ENCODE measurements around the gene RNASEH1. TPM values are rescaled to one million over a fixed set of nuclear protein-coding genes. Genes with fewer than 3 reads are reported as not detected.
A peak's percentile ranks its signal among the peaks of the same experiment; 100 is the strongest.

RNASEH1 gene
- total and polyA plus RNA-seq, 10 of the 15 experiments (the other 5 are each of a cell fraction or from before 2014, with no cell fraction given), result 18.2 to 68.5 (median 28.2) TPM

DNA sequence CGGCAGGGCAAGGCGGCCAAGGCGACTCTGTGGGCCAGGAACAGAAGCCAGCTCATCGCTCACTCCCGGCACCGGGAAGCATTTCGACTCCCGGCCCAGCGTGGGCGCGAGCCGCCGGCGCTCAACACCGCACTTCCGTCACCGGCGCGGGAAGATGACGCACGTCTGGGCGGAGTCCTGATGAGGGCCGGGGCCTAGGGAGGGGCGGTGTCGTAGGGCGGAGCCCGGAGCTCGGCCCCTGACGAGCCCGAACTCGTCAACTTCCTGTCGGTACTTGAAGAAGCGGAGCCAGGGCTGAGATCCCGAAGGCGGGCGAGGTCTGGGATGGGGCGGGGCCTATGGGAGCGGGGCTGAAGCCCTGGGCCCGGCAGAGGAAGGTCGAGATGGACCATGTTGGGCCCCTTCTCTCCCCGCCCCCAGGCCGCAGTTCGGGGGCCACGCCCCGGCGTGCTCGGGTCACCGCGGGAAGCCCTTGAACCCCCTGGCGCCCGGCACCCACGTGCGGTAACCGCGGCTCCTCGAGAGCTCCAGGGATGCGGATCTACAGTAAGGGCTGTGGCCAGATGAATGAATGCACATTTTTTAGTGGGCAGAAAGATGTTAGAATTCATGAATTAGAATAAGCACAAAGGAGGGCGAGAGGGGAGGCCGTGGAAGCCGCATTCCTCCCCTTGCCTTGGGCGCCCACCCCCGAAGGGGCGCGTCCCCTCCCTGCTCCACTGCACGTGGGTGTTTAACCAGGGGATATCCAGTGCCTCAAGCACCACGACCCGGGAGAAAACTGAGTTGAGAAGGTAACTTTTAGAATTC lies at the start of gene RNASEH1 (continued):
- TF ChIP-seq, protein P1, sequence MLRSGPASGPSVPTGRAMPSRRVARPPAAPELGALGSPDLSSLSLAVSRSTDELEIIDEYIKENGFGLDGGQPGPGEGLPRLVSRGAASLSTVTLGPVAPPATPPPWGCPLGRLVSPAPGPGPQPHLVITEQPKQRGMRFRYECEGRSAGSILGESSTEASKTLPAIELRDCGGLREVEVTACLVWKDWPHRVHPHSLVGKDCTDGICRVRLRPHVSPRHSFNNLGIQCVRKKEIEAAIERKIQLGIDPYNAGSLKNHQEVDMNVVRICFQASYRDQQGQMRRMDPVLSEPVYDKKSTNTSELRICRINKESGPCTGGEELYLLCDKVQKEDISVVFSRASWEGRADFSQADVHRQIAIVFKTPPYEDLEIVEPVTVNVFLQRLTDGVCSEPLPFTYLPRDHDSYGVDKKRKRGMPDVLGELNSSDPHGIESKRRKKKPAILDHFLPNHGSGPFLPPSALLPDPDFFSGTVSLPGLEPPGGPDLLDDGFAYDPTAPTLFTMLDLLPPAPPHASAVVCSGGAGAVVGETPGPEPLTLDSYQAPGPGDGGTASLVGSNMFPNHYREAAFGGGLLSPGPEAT (IDR thresholded peaks at IDR 0.05; ENCODE audit: low read depth), result peak; percentile 82
- peak; percentile 44 for TF ChIP-seq NR2C1 (IDR thresholded peaks at IDR 0.05)
- no peak for TF ChIP-seq SREBF2 (IDR thresholded peaks at IDR 0.05; ENCODE audit: low read length)
- peak; percentile 90; the same call in 1 of the 2 replicates for TF ChIP-seq HDGF (IDR thresholded peaks at IDR 0.05)
- TF ChIP-seq, protein P2, sequence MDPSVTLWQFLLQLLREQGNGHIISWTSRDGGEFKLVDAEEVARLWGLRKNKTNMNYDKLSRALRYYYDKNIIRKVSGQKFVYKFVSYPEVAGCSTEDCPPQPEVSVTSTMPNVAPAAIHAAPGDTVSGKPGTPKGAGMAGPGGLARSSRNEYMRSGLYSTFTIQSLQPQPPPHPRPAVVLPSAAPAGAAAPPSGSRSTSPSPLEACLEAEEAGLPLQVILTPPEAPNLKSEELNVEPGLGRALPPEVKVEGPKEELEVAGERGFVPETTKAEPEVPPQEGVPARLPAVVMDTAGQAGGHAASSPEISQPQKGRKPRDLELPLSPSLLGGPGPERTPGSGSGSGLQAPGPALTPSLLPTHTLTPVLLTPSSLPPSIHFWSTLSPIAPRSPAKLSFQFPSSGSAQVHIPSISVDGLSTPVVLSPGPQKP (IDR thresholded peaks at IDR 0.05; ENCODE audit: low read depth, low read length), result peak; percentile 68
- TF ChIP-seq, protein P3, sequence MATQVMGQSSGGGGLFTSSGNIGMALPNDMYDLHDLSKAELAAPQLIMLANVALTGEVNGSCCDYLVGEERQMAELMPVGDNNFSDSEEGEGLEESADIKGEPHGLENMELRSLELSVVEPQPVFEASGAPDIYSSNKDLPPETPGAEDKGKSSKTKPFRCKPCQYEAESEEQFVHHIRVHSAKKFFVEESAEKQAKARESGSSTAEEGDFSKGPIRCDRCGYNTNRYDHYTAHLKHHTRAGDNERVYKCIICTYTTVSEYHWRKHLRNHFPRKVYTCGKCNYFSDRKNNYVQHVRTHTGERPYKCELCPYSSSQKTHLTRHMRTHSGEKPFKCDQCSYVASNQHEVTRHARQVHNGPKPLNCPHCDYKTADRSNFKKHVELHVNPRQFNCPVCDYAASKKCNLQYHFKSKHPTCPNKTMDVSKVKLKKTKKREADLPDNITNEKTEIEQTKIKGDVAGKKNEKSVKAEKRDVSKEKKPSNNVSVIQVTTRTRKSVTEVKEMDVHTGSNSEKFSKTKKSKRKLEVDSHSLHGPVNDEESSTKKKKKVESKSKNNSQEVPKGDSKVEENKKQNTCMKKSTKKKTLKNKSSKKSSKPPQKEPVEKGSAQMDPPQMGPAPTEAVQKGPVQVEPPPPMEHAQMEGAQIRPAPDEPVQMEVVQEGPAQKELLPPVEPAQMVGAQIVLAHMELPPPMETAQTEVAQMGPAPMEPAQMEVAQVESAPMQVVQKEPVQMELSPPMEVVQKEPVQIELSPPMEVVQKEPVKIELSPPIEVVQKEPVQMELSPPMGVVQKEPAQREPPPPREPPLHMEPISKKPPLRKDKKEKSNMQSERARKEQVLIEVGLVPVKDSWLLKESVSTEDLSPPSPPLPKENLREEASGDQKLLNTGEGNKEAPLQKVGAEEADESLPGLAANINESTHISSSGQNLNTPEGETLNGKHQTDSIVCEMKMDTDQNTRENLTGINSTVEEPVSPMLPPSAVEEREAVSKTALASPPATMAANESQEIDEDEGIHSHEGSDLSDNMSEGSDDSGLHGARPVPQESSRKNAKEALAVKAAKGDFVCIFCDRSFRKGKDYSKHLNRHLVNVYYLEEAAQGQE (IDR thresholded peaks at IDR 0.05; ENCODE audit: low read depth, low read length), result no peak
- TF ChIP-seq CHD2 (IDR thresholded peaks at IDR 0.05; ENCODE audit: borderline replicate concordance, low read depth, low read length), result peak; percentile 82
- TF ChIP-seq POLR2AphosphoS2 (IDR thresholded peaks at IDR 0.05; ENCODE audit: low read depth, low read length), result peak; percentile 36; the same call in 1 of the 2 replicates
- peak; percentile 92 for TF ChIP-seq PML (IDR thresholded peaks at IDR 0.05; ENCODE audit: low read length)
- TF ChIP-seq POLR2A (IDR thresholded peaks at IDR 0.05; ENCODE audit: low read depth, low read length), result peak; percentile 94
- TF ChIP-seq SIX5 (IDR thresholded peaks at IDR 0.05; ENCODE audit: low read depth, low read length, severe bottlenecking), result peak; percentile 32
- no peak for TF ChIP-seq ASH2L (IDR thresholded peaks at IDR 0.05; ENCODE audit: borderline replicate concordance, low read depth)
- TF ChIP-seq, protein P4, sequence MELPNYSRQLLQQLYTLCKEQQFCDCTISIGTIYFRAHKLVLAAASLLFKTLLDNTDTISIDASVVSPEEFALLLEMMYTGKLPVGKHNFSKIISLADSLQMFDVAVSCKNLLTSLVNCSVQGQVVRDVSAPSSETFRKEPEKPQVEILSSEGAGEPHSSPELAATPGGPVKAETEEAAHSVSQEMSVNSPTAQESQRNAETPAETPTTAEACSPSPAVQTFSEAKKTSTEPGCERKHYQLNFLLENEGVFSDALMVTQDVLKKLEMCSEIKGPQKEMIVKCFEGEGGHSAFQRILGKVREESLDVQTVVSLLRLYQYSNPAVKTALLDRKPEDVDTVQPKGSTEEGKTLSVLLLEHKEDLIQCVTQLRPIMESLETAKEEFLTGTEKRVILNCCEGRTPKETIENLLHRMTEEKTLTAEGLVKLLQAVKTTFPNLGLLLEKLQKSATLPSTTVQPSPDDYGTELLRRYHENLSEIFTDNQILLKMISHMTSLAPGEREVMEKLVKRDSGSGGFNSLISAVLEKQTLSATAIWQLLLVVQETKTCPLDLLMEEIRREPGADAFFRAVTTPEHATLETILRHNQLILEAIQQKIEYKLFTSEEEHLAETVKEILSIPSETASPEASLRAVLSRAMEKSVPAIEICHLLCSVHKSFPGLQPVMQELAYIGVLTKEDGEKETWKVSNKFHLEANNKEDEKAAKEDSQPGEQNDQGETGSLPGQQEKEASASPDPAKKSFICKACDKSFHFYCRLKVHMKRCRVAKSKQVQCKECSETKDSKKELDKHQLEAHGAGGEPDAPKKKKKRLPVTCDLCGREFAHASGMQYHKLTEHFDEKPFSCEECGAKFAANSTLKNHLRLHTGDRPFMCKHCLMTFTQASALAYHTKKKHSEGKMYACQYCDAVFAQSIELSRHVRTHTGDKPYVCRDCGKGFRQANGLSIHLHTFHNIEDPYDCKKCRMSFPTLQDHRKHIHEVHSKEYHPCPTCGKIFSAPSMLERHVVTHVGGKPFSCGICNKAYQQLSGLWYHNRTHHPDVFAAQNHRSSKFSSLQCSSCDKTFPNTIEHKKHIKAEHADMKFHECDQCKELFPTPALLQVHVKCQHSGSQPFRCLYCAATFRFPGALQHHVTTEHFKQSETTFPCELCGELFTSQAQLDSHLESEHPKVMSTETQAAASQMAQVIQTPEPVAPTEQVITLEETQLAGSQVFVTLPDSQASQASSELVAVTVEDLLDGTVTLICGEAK (IDR thresholded peaks at IDR 0.05; ENCODE audit: borderline replicate concordance), result peak; percentile 85
- TF ChIP-seq, protein P5, sequence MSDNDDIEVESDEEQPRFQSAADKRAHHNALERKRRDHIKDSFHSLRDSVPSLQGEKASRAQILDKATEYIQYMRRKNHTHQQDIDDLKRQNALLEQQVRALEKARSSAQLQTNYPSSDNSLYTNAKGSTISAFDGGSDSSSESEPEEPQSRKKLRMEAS (IDR thresholded peaks at IDR 0.05; ENCODE audit: low read depth, low read length), result peak; percentile 89
- no peak for TF ChIP-seq NRF1 (conservative IDR thresholded peaks at IDR 0.05; ENCODE audit: low read depth, low read length)
- TF ChIP-seq, protein P6, sequence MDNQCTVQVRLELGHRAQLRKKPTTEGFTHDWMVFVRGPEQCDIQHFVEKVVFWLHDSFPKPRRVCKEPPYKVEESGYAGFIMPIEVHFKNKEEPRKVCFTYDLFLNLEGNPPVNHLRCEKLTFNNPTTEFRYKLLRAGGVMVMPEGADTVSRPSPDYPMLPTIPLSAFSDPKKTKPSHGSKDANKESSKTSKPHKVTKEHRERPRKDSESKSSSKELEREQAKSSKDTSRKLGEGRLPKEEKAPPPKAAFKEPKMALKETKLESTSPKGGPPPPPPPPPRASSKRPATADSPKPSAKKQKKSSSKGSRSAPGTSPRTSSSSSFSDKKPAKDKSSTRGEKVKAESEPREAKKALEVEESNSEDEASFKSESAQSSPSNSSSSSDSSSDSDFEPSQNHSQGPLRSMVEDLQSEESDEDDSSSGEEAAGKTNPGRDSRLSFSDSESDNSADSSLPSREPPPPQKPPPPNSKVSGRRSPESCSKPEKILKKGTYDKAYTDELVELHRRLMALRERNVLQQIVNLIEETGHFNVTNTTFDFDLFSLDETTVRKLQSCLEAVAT (IDR thresholded peaks at IDR 0.05), result peak; percentile 50; the same call in 1 of the 2 replicates
- TF ChIP-seq WRNIP1 (IDR thresholded peaks at IDR 0.05; ENCODE audit: borderline replicate concordance, low read depth, low read length), result no peak
